ENCODE results near the gene TUBG2.
"Not testable (repeated sequence)": the region's sequence is repeated elsewhere in the genome, so short reads cannot be mapped to it uniquely, and the experiment has no call there.

Gene TUBG2

GRCh38 chr17:42653179-42654124 is 5.6 kb upstream of the TUBG2 start:
- DNase-seq (ENCODE audit: low read depth, low spot score): no peak

- no peak for DNase-seq (ENCODE audit: low read depth, low spot score)
Observed at GRCh38 chr17:42655528-42655927, 3.6 kb upstream of the TUBG2 start.

- no peak for DNase-seq (ENCODE audit: low read depth, low spot score)
Observed at GRCh38 chr17:42657824-42658588, 1.1 kb upstream of the TUBG2 start.

- DNase-seq (ENCODE audit: low read depth, low spot score): not testable (repeated sequence)
Observed at GRCh38 chr17:42659932-42660274, 819 bp downstream of the TUBG2 start.

GRCh38 chr17:42660692-42661345 is 1.7 kb downstream of the TUBG2 start:
- DNase-seq (ENCODE audit: low read depth, low spot score): no peak

GRCh38 chr17:42665581-42666001 is 6.5 kb downstream of the TUBG2 start:
- DNase-seq (ENCODE audit: low read depth, low spot score): no peak

- DNase-seq (ENCODE audit: low read depth, low spot score): not testable (repeated sequence)
Observed at GRCh38 chr17:42666126-42666525, 7.0 kb downstream of the TUBG2 start.

GRCh38 chr17:42667088-42667951 is 8.2 kb downstream of the TUBG2 start:
- no peak for DNase-seq (ENCODE audit: low read depth, low spot score)

- no peak for DNase-seq (ENCODE audit: low read depth, low spot score)
Observed at GRCh38 chr17:42669705-42669976, 10.6 kb downstream of the TUBG2 start.

GRCh38 chr17:42669977-42670788 is 11.1 kb downstream of the TUBG2 start:
- DNase-seq (ENCODE audit: low read depth, low spot score): no peak

GRCh38 chr17:42670789-42671657 is 11.9 kb downstream of the TUBG2 start:
- no peak for DNase-seq (ENCODE audit: low read depth, low spot score)

GRCh38 chr17:42672038-42672437 is 13.0 kb downstream of the TUBG2 start:
- no peak for DNase-seq (ENCODE audit: low read depth, low spot score)

- DNase-seq (ENCODE audit: low read depth, low spot score): no peak
Observed at GRCh38 chr17:42673266-42673884, 14.3 kb downstream of the TUBG2 start.

GRCh38 chr17:42673885-42674754 is 15.0 kb downstream of the TUBG2 start:
- no peak for DNase-seq (ENCODE audit: low read depth, low spot score)

- no peak for DNase-seq (ENCODE audit: low read depth, low spot score)
Observed at GRCh38 chr17:42674755-42675347, 15.8 kb downstream of the TUBG2 start.

- DNase-seq (ENCODE audit: low read depth, low spot score): no peak
Observed at GRCh38 chr17:42675348-42675964, 16.4 kb downstream of the TUBG2 start.

- no peak for DNase-seq (ENCODE audit: low read depth, low spot score)
Observed at GRCh38 chr17:42675965-42676423, 16.9 kb downstream of the TUBG2 start.

Data from smooth muscle cell of the brain vasculature (primary cell).